ENCODE results near the gene SULT1A4.
"Not testable (repeated sequence)": the region's sequence is repeated elsewhere in the genome, so short reads cannot be mapped to it uniquely, and the experiment has no call there.

SULT1A4 gene

DNA sequence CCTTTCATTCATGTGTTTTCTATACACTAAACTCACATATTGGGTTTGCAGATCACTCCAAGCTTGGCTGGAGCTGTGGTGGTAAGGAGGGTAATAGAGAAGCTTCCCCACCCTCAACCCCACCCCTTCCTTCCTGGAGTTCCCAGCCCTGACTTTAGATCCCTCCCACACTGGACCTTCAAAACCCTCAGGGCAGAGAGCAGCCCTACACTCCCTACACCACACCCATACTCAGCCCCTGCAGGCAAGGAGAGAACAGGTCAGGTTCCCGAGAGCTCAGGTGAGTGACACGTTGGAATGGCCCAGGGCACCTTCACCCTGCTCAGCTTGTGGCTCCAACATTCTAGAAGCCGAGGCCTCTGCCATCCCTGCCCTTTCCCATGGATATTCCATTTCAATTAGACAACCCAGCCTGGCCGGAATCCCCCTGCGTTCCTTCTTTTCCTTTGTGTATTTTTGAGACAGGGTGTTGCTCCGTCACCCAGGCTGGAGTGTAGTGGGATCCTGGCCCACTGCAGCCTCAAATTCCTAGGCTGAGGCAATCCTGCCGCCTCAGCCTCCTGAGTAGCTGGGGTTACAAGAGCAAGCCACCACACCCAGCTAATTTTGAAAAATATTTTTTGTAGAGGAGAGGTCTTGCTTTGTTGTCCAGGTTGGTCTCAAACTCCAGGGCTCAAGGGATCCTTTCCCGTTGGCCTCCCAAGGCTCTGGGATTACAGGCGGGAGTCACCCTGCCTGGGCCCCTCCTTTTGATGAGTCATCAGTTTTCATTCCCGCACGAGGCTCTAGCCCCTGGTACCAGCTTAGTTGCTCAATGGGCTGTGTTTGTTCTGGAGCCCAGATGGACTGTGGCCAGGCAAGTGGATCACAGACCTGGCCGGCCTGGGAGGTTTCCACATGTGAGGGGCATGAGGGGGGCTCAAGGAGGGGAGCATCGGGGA is at the start of gene SULT1A4:
Gene SULT1A4, plus strand, starts transcription at position 208 of the 941 bp plus-strand sequence. CDS start 1,473 bp downstream, outside the sequence.
- not testable (repeated sequence) for DNase-seq

- DNase-seq: not testable (repeated sequence)
Observed at GRCh38 chr16:29423587-29423986, 36.1 kb upstream of the SULT1A4 start.

- DNase-seq: not testable (repeated sequence)
Observed at GRCh38 chr16:29425390-29425789, 34.3 kb upstream of the SULT1A4 start.

GRCh38 chr16:29453754-29454153 is 6.0 kb upstream of the SULT1A4 start:
- DNase-seq: not testable (repeated sequence)

DNA sequence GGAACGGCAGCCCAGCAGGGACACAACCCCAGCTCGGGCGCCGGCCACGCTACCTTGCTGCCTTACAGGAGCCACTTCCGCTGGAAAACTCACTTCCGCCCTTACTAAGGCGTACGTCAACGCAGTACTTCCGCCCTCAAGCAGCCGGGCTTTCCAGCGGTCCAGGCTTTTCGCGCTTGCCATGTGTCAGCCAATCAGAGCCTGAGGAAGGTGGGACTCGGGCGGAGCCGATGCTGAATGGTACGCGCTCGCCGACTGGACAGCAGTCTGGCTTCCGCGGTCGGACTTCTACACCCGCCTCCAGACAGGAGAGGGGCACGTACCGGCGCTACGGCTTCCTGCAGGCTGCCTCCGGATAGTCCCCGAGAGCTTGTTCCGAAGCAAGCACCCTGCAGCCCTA is 5.4 kb upstream of the SULT1A4 start, which contains the start of the genes BOLA2 and SLX1B:
Gene BOLA2, minus strand, starts transcription at position 83 of the 400 bp plus-strand sequence. CDS start 98 bp downstream, outside the sequence.
Gene SLX1B, plus strand, starts transcription at position 265 of the 400 bp plus-strand sequence.
- not testable (repeated sequence) for DNase-seq

DNA sequence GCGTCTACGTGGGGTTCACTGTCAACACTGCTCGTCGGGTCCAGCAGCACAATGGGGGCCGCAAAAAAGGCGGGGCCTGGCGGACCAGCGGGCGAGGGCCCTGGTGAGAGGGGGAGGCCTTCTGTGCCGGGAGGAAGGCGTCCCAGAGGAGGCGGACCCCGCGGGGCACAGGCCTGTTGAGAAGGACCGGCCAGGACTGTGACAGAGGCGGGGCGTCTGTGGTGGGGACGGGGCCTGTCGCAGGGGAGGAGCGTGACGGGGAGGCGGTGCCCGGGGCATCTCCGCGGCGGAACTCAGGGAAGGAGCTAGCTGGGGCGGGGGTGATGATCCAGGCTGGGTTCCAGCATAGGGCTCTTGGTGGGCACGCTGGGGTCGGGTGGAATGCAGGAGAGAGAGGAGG is 4.9 kb upstream of the SULT1A4 start:
- DNase-seq: not testable (repeated sequence)

GRCh38 chr16:29457660-29458059 is 2.1 kb upstream of the SULT1A4 start:
- not testable (repeated sequence) for DNase-seq

DNA sequence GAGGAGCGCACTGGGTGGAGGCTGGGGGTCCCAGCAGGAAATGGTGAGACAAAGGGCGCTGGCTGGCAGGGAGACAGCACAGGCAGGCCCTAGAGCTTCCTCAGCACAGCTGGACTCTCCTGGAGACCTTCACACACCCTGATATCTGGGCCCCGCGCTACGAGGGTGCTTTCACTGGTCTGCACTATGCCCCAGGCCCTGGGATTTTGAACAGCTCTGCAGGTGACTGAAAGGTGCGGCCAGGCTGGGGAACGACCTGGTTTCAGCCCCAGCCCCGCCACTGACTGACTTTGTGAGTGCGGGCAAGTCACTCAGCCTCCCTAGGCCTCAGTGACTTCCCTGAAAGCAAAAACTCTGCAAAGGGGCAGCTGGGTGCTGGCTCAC is 926 bp downstream of the SULT1A4 start:
- not testable (repeated sequence) for DNase-seq

DNA sequence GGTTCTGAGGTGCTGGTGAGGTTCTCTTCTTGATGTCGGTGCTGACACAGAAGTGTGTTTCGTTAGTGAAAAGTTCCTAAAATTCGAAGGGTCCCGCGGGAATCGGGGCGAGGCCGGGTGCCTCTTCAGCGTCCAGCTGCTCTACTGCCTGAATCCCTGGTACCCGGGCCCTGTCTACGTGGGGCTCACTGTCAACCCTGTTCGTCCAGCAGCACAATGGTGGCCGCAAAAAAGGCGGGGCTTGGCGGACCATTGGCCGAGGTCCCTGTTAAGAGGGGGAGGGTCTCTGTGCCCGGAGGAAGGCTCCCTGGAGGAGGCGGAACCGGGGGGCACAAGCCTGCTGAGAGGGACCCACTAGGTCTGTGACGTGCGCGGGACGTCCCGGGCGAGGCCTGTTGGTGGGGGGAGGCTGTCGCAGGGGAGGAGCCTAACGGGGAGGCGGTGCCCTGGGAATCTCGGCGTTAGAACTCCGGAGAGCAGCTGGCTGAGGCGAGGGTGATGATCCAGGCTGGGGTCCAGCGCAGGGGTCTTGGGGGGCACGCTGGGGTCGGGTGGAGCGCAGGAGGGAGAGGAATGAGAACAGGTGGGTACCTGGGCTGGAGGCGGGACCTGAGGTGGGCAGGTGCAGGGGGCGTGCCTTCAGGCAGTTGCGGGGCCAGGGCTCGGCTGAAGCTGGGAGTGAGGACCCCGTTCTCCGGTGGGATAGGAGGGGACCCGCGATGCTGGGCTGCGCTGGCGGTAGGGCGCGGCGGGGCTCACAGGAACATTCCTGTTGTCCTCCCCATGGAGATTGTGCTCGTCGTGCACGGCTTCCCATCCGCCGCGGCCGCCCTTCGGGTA is 6.5 kb downstream of the SULT1A4 start:
- DNase-seq: not testable (repeated sequence)

GRCh38 chr16:29466904-29467303 is 7.2 kb downstream of the SULT1A4 start:
- DNase-seq: not testable (repeated sequence)

GRCh38 chr16:29467654-29468366 is 8.1 kb downstream of the SULT1A4 start:
- not testable (repeated sequence) for DNase-seq

DNA sequence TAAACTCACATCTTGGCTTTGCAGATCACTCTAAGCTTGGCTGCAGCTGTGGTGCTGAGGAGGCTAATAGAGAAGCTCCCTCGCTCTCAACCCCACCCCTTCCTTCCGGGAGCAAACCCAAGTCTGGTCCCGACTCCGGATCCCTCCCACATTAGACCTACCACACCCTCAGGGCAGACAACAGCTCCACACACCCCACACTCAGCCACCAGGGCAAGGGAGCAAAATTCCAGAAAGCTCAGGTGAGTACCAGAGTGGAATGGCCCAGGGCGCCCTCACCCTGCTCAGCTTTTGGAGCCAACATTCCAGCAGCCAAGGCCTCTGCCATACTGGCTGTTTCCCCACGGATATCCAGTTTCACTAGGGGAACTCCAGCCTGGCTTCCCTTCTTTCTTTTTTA is 9.9 kb downstream of the SULT1A4 start:
- not testable (repeated sequence) for DNase-seq

DNA sequence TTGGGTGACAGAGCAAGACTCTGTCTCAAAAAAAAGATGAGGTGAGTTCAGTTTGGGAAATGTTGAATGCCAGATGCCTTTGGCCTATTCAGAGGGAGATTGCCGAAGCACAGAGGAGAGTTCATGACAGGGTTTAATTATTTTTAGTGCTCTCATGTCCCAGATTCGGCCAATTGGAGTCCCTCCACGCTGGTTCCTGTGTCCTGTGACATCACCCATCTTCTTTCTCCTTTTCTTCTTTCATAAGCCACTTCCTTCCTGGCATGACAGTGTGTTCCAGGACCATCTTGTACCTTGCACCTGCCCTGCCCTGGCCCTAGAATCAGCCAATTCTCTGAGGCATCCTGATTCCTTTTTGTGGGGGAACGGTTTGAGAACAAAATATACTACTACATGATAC is 12.4 kb downstream of the SULT1A4 start:
- DNase-seq: not testable (repeated sequence)

DNA sequence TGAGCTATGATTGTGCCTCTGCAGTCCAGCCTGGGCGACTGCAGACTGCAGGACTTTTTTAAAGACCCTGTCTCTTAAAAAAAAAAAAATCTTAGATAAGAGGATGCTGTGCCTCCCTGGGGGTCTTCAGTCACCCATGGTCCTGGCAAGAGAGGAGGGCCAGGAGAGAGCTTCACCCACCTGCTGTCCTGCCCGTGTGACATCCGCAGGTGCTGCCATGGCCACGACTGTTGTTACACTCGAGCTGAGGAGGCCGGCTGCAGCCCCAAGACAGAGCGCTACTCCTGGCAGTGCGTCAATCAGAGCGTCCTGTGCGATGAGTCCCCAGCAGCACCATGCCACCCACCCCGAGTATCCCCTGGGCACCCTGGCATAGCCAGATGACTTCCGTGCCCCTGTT is 22.6 kb downstream of the SULT1A4 start:
- not testable (repeated sequence) for DNase-seq

- not testable (repeated sequence) for DNase-seq
Observed at GRCh38 chr16:29506308-29506707, 46.6 kb downstream of the SULT1A4 start, which contains the start of gene NPIPB12. Gene NPIPB12 (minus strand): TSS chr16:29506408.

All from NCI-H446 (cell line).